Activated CD4-positive, alpha-beta T cell treated with anti-CD3 and anti-CD28 coated beads, Interleukin-2, amount 50 U/mL, for 48 hours (primary cell): ENCODE results near the gene ANO1.

Experiments
- DNase-seq, 2 experiments: peaks; one replicate each; pipeline ENCODE4 v3.0.0-alpha.2; 2020

ANO1 gene

DNA sequence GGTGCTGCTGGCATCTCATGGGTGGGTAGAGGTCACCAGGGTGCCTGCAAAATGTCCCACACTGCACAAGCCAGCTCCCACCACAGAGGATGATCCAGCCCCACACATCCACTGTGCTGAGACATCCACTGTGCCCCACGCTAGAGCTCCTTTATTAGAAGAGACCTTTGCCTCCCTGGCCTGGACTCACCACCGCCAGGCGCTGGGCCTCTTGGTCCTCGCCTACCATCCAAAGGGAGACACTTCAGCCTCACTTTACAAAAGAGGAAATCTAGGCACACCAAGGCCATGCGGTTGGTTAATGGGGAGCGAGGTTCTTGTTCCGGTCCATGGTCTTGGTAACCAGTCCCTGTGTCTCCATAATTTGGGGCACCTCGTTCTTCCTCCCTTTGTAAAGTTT, 3.4 kb upstream of the ANO1 start:
- DNase-seq: no peak

DNA sequence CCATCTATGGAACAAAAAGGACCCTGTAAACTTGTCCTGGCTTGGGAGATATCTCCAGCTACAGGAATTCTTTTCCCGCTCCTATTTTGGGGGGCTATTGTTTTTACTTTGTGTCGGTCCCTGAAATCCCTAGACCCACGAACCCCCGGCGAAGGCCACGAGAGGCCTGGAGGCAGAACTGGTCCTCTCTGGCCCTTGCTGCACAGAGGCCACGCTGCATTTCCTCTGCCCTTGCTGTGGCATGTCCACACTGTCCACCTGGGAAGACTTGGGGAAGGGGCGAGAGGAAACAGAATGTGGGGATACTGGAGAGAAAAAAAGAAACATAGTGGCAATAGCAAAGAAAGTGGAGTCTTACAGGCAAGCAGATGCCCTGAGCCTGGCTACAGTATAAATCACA, 2.3 kb upstream of the ANO1 start:
- DNase-seq: no peak

DNA sequence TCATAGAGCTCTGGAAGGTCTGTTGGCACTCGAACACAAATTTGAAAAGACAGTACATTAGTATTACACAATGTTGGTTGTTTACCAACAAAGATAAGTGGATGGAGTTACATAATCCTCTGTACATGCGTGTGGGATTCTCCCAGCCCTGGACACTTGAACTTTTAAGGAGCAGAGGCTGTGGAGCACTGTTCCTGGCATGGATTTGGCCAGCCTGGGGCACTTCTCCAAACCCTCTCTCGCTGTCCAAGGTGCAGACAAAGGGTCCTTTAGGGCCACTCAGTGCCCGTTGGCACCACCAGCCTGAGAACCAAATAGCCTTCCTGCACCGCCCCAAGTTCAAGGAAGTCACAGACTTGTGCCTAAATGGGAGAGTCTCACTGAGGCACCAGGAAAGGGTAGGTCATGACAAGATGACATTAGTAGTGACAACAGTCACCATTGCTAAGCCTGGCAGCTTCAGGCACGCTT, 1.6 kb upstream of the ANO1 start:
- DNase-seq: no peak

DNA sequence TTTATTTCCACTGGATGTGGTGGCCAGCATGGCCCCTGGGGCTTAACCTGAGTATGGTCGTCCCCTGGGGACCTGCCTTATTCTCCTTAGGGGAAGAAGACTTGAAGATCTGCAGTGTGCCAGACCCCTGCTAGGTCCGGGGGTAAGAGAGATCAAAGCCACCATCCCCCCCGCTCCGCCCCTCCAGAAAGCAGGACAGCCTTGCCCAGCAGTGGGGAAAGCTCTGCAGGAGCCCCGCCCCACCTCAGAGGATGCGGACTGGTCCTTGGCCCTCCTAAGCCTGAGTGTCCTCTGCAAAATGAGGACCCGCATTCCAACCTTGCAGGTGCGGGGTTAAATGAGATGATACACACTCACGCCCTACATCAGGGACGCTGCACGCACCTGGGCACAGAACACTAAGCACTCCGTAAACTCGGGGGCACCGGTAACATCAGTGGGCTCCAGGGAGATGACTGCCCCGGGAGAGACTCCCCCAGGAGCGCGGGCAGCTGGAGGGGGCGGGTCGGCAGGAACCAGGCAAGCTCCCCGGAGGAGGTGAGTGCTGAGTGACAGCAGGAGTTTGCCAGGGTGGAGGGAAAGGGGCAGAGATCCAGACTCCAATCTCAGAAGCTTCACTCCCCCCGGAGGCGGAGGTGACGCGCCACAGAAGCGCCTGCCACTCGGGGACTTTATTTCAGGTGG, 564 bp upstream of the ANO1 start:
- DNase-seq: no peak

DNA sequence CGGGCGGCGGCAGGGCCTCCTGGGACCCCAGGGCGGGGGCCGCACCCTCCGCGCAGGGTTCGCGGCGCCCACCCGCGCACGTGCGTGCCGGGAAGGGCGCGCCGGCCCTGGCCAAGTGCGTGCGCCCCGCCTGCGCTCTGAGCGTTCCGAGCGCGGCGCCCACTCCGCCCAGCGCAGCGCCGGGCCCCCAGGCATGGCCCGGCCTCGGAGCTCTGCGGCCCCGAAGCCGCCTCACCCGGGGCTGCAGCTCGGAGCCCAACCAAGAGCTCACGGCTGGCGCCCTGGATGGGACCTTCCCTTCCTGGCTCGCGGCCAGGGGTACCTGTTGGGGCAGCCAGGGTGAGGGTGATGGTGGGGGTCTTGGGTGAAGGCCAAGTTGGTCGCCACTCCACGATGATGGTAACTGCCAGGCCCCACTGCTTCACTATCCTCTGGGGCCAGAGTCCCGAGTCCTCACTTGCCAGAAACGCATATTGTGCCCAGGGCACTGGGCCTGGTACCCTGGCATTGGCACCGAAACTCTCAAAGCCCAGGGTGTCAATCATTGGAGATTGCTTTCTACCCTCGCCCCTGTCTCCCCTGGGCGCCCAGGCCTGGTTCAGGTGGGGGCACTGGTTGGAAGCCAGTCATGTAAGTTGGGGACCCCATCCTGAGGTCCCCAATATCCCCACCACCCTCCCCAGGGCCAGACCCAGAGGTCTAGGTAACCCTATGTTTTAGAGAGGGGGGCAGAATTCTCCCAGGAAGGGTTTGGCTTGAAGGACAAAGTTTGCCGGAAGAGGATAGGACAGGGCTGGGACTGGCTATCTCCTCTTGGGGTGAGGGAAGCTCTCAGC, 882 bp downstream of the ANO1 start:
- DNase-seq: no peak

DNA sequence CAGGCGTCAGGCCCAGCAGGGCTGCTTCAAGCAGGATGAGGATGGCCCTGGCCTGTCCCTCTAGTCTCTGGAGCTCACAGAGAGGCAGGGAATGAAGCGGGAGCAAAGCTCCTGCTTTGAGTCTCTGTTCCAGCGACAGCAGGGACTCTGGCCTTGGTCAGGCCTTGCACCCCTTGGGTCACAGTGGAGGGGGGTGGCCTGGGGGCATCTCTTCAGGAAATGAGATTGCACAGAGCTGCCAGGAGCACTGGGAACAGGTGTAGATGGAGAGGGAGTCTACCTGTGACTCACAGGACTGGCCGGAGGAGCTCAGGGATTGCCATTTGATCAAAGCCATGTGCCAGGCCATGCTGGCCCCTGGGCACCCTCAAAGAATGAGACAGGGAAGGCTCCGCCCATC, 1.6 kb downstream of the ANO1 start:
- DNase-seq: no peak

DNA sequence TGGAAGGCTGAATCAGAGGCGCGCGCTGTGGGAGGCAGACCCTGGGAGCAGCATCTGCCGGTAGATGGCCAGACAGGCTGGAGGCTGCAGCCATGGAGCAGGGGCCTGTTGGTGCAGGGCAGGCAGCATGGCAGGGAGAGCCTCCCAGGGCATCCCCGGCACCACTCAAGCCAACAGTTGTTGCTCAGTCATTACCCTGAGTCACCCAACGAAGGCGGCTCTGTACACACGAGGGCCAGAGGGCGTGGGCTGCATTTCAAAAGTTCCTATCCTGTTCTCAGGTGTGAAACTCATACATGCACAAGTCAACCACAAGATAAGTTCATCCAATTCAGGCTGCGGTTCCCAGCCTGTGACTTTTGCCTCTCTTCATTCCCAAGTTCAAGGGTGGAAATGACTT, 2.6 kb downstream of the ANO1 start:
- DNase-seq: no peak

DNA sequence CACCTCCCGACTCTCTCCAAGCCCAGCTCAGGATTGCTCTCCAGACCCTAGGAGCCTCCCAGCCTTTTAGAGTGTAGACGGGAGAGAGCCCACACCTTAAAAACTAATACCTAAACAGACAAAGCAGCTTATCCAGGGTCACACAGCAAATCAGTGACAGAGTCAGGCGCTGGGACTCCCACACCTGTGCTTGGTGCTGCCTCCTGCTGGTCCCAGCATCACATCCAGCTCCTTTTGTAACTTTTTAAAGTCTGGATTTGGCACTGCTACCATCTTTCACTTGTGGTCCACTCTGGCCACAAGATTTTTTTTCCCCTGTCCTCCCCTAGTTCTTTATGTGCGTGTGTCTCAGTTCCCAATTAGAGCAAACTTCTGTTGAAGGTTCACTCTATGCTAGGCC, 4.7 kb downstream of the ANO1 start:
- DNase-seq: peak in 1 of 2 experiments; percentile 5

DNA sequence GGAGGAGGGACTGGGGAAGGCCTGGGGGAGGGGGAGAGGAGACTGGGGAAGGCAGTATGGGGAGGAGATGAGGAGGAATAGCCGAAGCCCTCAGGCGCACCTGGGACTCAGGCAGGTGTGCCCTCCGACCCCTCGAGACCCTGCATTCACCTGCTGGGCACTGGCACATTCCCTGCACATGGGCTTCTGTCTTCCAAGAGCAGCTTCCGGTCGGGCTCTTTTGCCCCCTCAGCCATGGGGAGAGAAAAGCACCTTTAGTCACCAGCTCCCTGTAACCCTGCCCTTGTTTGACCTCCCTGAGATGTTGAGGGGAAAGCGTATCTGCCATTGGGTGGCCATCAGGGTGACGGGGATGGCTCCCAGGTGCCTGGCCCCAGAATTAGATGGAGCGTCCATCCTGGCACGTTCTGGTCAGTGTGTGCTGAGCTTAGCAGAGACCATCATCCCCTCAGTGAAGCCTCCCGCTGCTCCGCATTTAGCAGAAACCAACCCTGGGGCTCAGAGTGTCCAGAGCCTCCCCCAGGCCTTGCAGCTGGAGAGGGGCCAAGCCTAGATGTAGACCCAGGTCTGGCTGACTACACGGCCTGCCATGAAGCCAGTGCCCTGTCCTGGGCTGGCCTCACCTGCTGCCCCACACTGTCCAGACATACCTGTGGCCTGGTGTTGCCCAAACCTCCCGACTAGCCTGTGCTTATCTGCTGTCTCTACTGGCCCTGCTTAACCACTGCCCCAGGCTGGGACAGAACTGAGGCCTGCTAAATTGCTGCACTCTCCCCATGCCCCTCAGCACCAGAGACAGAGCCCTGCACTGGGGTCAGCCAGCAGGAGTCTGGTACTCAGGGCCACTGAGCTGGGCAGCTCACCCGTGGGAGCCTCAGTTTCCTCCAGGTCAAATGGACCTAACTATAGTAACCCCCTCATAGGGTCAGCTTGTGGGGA, 6.2 kb downstream of the ANO1 start:
- DNase-seq: no peak

DNA sequence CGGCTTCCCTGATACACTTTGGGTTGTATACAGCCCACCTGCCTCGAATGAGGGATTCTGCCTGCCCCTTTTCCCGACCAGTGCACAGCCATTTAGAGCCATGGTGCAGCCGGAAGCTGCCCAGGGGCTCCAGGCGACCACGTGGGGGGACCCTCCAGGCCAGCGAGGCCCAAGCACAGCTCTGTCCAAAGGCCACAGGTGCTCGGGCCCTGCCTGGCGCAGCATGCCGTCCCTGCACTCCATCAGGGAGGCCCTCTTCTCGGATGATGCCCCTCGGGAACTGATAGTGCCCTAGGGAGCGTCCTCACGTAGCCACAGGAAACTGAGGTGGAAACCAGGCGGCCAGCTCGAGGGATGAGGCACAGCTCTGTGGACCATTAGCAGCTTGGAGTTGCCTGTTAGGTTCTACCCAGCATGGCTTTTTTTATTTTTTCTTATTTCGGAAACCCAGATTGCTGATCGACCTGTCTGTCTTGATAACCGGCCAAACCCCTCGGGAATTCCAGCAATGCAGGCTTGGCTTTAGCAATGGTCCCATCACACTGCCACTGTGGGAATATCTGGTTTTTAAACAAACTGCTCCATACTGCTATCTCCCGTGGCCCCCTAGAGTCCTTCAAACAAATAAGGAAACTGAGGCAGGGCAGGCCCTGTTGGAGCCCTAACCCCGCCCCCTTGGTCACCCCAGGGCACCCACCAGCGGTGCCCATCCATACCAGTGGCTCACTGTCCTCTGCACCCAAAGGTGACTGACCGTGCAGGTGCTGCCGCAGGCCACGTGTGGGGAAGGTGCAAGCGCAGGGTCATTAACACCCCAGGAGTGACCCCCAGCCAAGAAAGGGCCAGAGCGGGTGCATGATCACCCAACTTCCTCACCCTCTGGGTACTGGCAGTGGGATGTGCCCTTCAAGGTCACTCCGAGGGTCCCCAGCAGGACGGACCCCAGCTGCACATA, 8.0 kb downstream of the ANO1 start:
- no peak for DNase-seq

DNA sequence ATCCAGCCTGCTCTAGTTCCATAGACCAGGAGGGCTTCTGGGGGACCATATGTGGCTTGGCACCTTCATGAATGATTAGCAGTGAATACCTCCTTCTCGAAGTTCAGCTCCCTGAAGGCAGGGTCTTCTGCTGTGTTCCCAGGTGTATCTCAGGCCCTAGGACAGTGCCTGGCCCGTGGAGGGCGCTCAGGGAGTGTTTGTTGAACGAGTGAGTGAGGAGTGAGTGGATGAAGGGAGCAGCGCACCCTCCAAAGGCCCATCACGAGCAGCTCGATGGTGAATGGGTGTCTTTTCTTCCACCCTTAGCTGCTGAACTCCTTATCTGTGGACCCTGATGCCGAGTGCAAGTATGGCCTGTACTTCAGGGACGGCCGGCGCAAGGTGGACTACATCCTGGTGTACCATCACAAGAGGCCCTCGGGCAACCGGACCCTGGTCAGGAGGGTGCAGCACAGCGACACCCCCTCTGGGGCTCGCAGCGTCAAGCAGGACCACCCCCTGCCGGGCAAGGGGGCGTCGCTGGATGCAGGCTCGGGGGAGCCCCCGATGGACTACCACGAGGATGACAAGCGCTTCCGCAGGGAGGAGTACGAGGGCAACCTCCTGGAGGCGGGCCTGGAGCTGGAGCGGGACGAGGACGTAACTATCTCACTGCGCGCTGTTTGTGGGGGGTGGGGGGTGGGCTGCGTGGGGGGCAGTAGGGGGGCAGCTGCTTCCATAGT, 9.5 kb downstream of the ANO1 start:
- no peak for DNase-seq

DNA sequence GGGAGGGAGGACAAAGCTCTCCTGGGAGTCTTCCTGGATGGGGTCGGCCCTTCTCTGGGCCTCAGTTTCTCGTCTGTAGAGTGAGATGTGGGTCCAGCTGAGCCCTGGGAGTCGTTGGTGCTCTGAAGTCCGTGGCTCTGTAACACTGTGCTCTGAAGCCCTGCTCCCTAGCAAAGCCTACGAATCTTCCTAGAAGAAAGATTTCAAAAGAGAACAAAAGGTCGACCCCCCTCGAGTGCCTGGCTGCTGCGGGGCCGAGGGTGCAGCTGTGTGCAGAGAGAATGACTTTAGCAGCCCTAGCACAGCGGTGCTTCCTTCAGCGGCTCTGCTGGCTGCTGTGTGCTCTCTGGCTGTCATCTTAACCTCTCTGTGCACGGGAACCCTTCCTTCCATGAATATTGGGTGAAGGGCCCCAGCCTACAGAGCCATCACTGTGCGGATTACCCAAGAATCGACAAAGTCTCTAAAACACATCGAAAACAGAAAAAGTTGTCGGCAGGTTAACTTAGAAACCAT, 10.7 kb downstream of the ANO1 start:
- no peak for DNase-seq

DNA sequence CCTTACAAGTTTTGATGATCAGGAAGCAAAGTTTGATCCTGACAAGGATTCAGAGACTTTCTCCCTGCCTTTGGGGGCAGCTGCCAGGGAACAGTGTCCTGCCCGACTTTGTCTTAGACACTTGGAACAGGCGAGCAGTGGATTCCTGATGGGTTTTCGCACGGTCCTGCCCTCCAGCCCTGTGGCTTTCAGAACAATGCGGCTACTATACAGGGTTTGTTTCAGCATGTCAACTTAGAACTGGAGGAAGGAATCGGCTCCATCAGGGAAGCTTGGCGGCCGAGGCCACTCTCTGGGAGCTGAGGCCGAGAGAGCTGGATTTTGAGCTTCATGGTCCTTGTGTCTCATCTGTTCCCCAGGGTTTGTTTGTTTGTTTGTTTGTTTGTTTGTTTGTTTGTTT, 11.5 kb downstream of the ANO1 start:
- no peak for DNase-seq

DNA sequence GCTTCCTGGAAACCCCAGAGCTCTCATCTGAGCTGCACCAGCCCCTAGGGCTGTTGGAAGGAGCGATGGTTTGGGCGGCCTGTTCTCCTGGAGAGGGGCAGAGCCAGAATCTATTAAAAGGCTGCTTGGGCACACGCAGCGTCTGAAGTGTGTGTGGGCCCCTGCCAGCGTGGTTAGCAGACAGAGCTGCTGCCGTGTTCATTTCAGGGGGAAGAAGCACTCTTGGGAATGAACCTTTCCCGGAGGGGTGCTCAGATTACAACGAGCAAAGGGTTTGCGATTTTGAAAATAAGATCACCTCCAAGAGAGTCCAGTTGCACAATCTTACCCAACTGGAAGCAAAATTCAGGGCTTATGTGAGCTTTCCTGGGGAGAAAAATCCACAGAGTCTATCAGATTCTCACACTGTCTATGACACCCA, 12.9 kb downstream of the ANO1 start:
- no peak for DNase-seq

DNA sequence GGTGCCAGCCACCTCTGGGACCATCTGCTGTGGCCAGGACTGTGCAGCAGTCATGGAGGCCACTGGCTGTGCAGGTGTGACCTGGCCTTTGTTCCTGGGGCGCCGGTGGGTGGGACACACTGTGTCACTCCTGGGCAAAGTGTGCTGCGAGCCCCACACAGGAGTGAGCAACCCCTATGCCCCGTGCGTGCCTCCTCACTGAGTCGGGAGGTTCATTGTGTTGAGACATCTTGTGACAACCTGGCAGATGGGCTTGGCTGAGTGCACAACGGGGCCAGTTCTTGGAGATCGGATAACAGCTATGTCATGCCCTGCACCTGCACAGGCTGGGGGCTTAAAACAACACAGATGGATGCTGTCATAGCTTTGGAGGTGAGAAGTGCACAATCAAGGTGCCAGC, 13.5 kb downstream of the ANO1 start:
- no peak for DNase-seq

DNA sequence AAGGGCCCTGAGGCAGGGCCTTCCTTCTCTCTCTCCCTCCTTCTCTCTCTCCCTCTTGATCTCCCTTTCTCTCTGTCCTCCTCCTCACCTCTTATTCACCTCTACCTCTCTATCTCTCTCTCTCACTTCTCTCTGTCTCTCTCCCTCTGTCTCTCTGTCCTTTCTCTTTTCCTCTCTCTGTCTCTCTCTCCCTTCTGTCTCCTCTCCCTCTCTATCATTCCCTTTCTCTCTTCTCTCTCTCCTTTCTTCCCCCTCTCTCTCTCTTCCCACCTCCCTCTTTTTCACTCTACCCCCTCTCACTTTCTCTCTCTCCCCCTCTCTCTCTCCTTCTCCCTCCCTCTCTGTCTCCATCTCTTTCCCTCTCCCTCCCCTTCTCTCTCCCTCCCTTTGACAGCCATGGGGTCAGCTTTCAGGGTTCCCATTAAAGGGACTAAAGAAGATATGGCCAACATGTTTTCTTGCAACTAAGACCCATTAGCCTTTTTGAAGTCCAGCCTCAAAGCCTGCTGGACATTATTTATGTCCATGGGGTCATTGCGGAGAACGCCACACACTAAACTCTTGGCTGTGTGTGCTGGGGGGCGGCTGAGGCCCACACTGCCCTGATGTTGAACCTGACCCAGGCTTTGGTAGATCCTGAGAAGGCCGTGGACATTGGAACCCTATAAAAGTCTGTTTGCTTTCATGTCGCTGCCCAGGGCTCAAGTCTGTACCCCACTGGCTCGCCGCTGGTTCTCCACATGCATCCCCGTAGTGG, 15.0 kb downstream of the ANO1 start:
- DNase-seq: no peak

DNA sequence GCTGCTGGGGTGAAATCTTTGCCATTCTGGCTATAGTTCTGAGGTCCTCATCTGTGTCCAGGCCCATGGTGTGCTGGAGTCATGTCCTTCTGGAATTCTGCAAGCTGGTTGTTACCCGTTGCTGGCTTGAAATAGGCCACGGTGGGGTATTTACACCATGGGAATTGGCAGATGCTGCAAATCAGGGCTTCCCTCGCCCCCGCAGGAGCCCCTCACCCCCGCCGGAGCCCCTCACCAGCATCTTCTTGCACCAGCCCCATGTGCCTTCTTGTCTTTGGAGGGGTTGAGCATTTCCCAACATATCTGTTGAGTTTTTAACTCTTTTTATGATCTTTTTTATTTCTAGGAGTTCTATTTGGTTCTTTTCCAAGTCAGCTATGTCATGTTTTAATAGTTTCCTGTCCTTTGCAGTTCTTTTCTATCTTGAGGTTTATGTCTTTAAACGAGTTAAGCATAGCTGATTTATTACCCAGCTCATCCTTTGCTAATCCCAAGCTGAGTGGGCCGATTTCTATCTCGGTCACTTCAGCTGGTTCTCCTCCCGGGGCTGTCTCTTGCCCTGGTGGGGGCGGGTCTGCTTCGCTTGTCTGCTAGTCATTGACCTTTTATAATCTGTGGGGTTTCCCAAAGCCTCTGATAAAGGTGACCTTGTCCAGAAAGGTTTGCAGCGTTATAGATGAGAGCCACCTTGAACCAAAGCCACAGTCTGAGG, 17.6 kb downstream of the ANO1 start:
- no peak for DNase-seq

DNA sequence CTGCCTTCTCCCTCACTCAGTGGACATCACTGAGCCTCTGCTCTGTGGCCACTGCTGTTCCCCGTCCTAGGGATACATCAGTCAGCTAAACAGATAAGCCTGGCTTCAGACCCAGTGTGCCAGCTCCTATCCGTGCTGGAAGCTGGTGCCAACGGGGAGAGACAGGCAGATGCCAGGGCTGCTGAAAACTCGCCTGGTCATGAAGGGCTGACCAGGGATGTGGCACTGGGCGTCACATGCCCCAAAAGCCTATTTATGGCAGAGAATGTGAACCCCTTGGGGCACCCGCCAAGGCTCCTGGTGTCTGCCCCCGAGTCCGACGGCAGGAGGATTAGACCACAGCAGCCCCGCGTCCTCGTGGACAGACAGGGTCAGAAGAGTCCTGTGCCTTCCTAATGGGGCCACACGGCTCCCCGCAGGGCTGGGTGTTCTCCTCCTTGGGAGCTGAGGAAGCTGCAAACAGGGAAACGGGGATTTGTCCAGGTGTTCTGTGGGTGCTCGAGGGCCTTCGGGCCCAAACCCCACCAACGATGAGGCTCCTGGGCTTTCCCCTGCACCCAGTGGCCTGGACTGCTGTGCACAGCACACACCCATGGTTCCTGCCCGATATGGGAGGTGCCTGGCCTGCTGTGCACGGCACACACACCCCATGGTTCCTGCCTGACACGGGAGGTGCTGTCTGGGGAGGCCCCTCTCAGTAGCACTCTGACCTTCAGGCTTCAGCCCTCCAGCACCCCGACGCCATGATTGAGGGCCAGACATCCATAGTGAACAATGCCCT, 19.9 kb downstream of the ANO1 start:
- no peak for DNase-seq

DNA sequence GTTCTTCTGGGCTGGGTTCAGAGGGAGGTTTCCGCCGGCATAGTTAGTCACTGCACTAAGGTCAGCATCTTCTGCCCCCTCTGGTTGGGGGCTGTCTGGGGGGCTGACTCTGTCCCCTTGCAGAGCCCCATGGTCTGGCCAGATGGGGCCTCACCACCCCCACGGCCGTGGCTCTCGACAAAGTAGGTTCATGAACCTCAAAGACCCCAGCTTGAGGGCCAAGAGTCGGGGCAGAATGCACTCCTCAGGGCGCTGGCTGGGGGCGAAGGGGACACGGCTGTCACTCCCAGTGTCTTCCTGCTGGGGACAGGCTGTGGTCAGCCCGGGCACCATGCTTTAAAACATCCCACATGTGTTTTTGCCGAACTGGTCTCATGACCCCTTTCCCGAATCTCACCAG, 20.8 kb downstream of the ANO1 start:
- DNase-seq: no peak
